HG03139 (cell line): Measurements from ENCODE around the gene PPP1R26.
"Not testable (repeated sequence)": the region's sequence is repeated elsewhere in the genome, so short reads cannot be mapped to it uniquely, and the experiment has no call there.

ENCODE experiments used
- ATAC-seq: cut with Tn5 transposase; IDR thresholded peaks from one replicate; pipeline ENCODE4 v1.9.1; 2021; ENCODE audit not compliant: unreplicated experiment

Gene PPP1R26

GRCh38 chr9:135516132-135516860, 36.7 kb downstream of the PPP1R26 start:
- ATAC-seq = no peak

- no peak for ATAC-seq
These were observed 37.8 kb downstream of the PPP1R26 start for GRCh38 chr9:135517407-135517822.

DNA sequence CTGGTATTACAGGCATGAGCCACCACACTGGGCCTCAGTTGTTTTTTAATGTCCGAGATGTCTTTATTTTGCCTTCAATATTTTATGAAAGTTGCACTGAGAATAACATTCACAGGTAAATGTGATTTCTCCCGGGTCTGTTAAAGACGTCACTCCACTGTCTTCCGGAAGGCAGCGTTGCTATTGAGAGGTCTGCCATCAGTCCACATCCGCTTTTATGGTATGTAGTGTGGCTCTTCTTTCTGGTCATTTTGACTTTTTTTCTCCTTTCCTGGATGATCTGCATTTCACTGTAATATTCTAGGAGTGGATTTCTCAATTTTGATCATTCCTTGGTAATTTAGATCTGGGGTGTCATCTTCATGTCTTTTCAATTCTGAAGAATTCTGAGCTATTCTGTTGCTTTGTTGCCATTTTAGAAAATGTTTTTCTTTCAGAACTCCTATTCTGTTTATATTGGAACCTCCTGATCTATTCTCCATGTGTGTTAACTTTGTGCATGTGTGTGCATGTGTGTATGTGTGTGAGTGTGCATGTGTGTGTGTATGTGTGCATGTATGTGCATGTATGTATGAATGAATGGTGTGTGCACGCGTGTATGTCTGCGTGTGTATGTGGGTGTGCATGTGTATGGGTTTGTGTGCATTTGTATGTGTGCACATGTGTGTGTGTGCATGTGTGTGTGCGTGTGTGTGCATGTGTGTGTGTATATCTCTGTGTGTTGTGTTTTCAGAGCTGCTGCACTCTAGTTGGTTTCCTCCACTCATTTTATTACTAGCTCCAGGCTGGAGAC, 39.8 kb downstream of the PPP1R26 start:
- ATAC-seq = no peak

GRCh38 chr9:135520916-135521607, 41.5 kb downstream of the PPP1R26 start, which contains the start of gene LCN1:
Gene LCN1 (plus strand): TSS chr9:135521440. CDS start chr9:135521498, 58 bp downstream.
- ATAC-seq = no peak

DNA sequence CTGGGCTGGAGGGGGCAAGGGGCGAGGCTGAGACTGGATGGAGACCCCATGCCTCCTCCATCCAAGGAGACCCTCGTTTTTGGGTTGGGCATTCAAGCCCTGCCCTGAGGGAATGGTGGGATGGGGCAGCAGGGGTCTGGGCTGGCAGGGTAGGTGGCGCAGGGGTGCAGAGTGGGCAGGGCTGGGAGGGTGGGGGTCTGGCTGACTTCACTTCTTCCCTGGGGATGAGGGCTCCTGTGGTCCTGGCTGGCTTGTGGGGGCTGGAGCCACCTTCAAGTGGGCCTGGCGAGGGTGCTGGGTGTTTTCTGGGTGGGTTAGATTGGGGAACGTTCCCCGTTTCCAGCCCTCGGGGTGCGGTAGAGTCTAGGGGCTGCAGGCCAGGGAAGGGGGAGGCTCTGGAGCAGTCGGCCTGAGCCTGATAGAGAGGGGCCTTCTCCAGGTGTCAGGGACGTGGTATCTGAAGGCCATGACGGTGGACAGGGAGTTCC, 42.1 kb downstream of the PPP1R26 start:
- ATAC-seq = no peak

DNA sequence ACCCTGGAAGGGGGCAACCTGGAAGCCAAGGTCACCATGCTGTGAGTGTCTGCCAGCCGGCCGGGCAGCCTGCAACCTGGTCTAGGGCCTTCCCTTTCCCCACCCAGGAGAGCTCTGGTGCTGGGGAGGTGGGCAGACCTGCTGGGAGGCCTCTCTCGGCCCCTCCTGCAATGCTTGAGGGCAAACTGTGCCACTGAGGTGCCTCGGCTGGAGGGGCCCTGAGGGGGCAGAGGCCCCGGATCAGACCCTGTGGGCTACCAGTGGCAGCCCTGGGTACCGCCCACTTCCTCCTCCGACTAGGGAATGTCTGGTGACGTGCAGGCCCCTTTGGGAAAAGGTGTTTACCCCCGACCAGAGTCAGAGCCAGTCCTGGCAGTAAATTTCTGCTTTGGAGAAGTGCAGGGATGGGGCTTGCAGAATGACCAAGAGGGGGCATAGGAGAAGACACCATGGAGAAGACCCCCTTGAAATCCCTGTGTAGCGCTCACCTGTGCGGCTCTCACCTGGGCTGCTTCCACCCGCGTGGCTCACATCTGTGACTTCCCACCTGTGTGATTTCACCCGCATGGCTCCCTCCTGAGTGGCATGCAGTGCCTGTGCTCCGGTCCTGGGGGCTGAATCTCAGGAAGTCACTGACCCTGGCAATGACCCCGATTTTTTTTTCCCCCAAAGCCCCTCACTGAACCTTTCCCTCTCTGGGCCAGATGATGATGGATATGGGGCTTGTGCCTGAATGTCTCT, 42.7 kb downstream of the PPP1R26 start:
- no peak for ATAC-seq

DNA sequence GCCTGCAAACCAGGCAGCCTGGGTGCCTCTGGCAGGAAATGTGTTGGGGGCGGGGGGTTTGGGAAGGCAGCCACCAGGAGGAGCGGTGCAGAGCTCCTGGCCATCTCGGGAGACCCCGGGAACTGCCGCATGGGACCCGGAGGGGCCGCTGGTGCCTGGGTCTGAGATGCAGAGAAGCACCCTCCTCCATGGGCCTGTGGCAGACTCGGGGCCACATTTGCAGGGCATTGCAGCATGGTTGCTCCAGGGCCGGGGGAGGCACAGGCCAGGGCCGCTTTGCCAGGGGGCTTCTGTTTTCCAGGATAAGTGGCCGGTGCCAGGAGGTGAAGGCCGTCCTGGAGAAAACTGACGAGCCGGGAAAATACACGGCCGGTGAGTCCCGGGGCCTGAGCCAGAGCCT, 43.3 kb downstream of the PPP1R26 start:
- ATAC-seq = no peak

DNA sequence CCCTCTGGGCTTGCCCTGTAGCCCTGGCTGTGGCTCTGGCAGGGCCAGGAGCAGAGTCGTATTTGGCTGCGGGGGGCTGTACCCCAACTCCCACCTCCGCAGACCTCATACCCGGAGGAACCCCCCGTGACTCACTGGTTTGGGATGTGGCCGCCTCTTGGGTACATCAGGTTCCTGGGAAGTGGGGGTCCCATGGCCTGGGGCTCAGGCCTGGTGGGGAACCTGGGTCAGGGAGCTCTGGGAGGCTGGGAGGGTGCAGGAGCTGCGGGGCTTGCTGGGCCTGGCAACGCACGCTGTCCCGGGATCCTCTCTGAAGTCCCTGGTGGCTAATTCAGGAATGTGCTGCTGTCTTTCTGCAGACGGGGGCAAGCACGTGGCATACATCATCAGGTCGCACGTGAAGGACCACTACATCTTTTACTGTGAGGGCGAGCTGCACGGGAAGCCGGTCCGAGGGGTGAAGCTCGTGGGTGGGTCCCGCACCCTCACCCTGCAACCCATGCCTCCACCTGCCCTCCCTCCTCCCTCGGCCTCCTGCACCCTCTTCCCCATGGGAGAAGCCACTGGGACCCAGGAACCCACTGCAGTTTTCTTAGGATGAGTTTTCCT, 44.0 kb downstream of the PPP1R26 start:
- ATAC-seq = no peak

- ATAC-seq = no peak
These were observed 44.7 kb downstream of the PPP1R26 start for GRCh38 chr9:135524130-135524861.

GRCh38 chr9:135525241-135526088, 45.9 kb downstream of the PPP1R26 start:
- no peak for ATAC-seq

GRCh38 chr9:135526089-135526729, 46.6 kb downstream of the PPP1R26 start:
- no peak for ATAC-seq

- ATAC-seq = no peak
These were observed 47.4 kb downstream of the PPP1R26 start for GRCh38 chr9:135526730-135527571.

GRCh38 chr9:135528842-135529435, 49.4 kb downstream of the PPP1R26 start:
- ATAC-seq = not testable (repeated sequence)

DNA sequence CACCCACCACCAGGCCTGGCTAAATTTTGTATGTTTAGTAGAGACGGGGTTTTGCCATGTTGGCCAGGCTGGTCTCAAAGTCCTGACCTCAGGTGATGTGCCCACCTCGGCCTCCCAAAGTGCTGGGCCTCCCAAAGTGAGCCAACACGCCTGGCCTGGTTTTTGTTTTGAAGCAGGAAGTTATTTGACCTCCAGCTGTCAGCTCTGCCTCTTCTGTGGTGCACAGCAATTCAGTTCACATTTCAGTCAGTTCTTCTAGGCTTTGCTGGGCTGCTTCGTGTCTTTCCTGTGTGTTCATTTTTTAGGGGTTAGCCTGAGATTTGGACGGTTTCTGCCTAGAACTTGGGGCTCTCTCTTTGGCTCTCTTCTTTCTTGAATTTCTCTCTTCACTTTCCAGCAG, 50.6 kb downstream of the PPP1R26 start:
- ATAC-seq = no peak

DNA sequence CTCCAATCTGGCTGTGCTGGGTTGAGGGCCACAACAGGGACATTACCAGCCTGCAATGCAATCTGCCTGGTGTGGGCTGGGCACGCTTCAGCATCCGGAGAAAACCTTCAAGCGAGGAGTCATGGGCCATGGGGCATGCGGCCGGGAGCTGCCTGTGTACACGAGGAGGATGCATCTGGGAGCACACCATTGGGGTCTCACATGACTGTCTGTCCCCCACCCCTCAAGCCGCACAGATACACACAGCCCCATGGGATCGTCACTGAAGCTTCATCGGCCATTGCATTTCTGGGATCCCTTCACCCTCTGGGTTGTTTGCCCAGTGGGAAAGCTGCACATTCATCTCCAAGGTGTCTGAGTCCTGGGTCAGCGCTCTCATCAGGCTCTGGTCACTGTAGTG, 51.5 kb downstream of the PPP1R26 start:
- no peak for ATAC-seq

DNA sequence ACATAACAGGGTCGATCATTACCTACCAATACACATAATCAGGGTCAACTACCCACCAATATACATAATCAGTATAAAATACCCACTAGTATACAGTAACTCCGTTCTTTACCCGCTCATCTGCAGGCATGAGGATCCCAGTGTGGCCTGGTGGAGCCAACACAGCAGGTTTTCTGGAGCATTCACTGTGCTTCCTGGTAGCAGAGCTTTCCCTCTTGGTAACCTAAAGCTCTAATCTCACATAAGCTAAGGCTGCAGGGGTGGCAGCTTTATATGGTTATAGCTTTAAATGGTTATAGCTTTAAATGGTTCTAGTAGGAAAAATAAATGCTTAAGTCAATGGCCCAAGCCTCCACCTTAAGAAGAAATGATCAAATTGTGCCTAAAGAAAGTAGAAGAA, 53.5 kb downstream of the PPP1R26 start:
- no peak for ATAC-seq

GRCh38 chr9:135533674-135534073, 54.1 kb downstream of the PPP1R26 start:
- ATAC-seq = no peak
